Stimulated activated CD4-positive, alpha-beta T cell treated with anti-CD3 and anti-CD28 coated beads, TNF-alpha, amount 100 ng/mL, for 48 hours (primary cell): ENCODE measurements around the gene MYBPHL.
"Not testable (repeated sequence)": the region's sequence is repeated elsewhere in the genome, so short reads cannot be mapped to it uniquely, and the experiment has no call there.

Experiments used
- DNase-seq, 3 donors: peaks; one replicate each; pipeline ENCODE4 v3.0.0-alpha.2; 2020; ENCODE audit warnings: low read depth in 3 of 3

The MYBPHL gene

DNA sequence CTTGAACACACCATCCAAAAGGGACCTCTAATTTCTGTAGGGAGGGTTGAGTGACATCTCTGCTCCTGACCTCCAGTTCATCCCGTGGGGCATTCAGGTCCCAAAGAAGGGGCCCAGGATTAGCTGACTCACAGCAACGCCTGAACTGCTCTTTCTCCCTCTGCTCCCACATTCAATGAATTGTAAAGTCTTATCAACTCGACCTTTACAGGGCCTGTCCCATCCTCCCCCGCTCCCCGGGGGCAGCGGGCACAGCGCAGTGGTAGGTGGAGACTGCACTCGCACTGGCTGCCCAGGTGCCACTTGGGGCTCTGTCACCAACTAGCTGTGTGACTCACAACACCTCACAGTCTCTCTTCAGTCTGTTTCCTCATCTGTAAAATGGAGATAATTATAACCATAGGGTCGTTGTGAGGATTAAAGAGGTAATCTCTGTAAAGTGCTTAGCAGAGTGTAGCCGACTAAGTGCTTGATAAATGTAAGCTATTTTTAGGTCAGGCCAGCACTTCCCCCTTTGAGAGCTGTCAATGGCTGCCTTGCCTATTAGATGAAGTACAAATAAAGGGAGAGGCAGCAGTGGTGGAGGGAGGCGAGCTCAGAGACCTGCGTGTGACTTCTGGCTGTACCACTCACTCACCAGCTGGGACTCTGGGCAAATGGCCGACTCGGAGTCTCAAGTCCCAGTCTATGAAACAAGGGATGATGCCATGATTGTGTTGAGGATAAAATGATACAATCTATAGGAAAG is 637 bp upstream of the MYBPHL start:
- no peak for DNase-seq

GRCh38 chr1:109305991-109306390 is 820 bp downstream of the MYBPHL start:
- not testable (repeated sequence) for DNase-seq

DNA sequence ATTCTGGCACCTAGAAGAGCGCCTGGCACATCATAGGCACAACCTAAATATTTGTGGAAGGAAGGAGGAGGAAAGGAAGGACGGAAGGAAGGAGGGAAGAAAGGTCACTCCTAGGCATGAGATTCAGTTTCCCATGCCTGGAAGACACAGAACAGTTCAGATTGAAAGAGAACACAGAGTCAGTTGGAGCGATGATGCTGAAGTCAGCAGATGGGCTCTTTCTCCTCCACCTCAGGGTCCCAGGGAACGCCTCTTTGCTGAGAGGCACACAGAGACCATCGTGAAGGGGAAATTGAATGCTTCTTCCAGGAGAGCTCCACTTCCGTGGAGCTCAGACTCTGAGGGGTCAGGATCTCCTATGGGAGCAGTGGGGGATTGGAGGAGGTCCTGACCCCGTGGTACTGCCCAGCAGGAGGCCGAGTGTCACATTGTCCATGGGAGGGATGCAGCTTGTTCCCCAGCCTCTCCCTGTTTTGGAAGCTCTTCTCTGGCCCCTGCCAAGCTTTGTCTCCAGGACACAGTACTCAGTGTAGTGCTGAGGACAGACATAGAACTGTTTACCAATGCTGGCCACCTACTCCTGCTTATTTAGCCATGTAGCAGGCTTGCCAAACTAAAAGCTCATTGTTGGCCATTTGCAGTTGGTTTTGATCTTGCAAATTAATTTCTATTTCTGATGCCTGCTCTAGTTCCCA is 2.4 kb downstream of the MYBPHL start:
- DNase-seq = no peak

DNA sequence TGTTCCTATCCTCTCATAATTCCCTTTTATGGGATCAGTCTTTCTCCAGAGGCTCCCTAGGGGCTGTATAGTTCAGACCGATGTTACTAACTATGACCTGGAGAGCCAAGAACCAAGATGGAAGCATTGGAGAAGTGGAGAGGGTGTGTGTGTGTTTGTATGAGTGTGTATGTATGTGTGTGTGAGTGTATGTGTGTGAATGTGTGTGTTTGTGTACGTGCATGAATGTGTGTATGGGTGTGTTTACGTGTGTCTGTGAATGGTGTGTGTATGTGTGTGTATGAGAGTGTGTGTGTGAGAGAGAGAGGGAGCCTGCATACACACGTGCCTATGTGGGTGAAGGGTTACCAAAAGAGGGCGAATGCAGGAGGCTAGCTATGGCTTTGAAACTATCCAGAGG is 4.9 kb downstream of the MYBPHL start:
- DNase-seq = no peak

- no peak for DNase-seq
These were observed 6.1 kb downstream of the MYBPHL start for GRCh38 chr1:109300650-109301151.

DNA sequence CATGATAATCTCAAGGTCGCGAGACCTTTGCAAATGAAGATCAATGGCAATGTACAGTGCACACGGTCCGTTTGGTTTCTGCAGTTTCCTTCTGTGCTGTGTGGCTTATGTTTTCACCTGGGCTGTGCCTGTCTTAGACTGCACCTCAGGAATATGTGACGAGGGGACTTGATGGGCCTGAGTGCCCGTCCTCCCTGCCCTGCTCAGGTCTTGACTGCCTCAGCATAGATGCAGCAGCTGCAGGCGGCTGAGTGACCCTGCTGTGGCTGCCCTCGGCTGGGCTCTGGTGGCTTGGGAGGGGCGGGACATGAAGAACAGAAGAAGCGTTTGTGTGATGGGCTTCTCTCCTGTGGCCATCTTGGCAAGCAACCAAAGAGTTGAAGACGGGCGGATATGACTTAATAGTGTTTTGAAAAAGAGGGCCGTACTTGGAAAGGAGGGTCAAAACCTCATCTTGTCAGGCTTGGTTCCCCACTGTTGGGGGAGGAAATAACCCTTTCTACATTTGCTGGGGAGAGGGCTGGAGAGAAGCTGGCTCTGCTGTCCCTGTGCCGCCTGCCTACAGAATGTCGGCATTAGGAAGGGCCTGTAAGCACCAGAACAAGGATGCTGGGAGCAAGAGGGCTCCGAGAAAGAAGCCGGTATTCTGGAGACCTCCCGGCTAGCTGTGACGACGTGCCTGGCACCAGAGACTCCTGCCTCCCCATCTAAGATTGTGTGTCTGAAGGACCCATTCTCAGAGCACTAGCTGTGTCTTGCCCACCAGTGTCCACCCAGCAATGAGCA is 7.1 kb downstream of the MYBPHL start:
- DNase-seq = no peak

DNA sequence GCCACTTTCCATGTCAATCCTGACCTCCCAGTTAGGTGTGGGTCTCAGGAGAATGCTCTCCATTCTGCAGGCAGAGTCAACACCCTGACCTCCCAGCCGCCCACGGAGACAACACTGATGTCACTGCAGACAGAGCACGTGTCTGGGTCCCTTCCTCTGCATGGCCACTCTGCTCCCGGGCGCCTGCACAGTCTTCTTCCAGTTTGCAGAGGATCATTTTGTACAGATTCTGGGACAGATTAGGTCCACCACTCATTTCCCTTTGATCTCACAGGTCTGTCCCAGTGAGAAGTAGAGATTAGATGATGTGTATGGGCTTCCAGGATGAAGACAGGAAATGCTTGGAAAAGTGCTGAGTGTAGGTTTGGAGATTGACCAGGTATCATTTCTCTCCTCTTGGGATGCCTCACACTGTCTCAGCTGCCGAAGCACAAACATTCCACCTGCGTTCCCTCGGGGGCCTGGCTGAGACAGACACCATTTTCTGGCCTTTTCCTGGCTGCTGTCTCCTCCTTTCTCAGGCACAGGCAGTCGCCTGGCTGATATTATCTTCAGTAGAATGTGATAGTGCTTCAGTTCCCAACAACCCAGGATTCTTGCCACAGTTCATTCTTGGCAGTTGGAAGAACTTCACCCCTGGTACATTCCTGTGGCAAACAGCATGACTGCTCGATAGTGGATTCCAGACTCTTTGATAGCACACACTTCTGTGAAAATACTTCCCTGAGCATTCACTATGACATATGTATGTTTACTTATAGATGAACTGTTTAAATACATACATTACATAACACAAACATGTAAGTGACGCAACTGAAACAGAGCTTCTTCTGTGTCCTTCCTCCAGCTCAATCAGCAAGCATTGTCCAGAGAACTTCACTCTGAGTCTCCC is 7.9 kb downstream of the MYBPHL start:
- DNase-seq = peak in 1 of 3 donors; percentile 20

GRCh38 chr1:109296782-109297181 is 10.0 kb downstream of the MYBPHL start:
- DNase-seq = no peak

DNA sequence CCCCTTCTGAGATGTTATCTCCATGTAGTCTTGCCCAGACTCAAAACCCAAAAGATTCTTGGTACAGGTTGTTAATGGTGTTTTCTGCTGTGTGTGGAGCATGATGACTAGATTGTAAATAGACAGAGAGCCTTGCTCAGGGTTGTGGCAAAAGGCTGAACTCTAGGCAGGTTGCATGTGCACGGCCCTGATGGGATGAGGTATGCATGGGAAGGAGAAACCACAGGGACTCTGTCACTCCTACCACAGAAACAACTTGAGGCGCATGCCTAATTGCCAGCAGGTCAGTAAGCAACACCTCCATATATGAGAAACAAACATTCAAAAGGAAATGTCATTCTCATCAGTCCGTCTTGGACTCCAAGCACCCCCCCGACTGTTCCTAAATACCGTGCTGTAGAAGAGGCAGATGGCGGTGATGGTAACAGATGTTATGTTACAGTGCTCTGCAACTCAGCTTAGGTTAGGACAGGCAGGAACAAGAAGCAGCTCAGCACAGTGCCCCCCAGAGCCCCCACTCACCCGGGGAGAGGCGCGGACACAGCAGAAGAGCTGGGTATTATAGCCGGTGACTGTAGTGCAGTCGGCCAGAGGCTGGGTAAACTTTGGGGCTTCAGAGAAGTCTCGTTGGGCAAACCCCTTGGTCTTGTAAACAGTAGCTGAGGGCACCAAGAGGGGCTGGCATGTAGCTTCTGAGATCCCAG is 10.9 kb downstream of the MYBPHL start:
- DNase-seq = no peak

DNA sequence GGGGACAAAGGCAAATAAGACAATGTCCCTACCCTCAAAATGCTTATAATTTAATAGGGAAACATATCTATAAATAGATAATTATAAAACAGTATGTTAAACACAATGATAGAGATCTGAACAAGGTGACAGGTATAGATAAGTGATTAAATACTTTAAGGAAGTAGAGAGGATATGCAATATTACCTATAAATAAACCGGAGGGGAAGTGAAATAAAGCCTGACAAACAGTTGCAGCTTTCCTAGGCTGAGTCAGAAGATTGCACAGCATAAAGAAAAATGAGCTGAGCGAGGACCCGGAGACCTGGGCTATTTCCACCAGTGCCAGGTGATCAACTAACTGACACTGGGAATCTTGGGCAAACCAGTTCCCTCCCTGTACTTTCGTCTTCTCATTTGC is 12.3 kb downstream of the MYBPHL start:
- DNase-seq = no peak

DNA sequence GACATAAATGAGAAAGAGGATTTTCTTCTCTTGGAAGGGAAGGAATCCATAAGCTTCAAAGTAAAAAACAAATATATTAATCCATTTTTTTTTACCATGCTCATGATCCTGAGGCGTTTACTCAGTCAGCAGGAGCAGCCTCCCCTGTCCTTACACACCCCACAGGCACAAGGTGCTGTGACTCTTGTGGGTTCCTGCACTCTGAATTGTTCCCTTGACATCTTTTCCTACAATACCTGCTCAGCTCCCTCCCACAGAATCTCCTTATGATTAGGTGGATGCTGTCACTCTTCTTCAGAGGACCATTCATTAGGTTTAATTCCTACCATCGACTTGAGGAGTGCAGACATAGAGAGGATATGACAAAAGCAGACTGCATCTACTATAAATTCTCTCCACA is 13.8 kb downstream of the MYBPHL start:
- DNase-seq = no peak

DNA sequence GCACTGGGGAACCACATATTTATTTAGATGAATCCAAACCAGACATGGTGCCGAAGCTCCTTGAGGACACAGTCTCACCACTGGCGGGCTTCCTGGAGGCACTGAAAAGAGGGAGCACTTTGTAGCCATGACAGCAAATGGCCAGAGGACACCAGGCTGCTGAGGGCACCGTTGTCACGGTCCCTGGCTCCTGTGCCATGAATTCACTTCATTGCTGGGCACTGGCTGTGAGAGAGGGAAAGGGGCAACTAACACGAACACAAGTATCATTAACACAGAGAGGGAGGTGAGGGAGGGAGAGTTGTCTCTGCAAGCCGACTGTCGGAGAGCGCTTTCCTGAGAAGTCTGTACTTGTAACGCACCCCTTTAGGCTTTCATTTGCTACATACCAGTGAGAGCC is 14.4 kb downstream of the MYBPHL start:
- no peak for DNase-seq

DNA sequence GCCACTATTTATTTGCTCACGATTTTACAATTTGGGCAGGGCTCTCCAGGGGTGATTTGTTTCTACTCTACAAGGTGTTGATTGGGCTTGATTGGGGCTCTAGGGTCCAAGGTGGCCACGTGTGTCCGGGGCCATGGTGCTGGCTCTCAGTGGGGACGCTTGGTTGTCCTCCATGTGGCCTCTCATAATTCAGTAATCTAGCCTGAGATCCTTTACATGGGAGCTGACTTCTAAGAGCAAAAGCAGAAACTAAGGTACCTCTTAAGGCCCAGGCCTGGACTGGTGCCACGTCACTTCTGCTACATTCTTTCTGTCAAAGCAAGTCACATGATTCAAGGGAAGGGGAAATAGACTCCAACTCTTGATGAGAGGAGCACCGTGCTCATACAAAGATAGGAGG is 15.8 kb downstream of the MYBPHL start:
- DNase-seq = no peak

GRCh38 chr1:109290137-109290536 is 16.7 kb downstream of the MYBPHL start:
- DNase-seq = no peak

- not testable (repeated sequence) for DNase-seq
These were observed 20.0 kb downstream of the MYBPHL start for GRCh38 chr1:109286762-109287161.

- no peak for DNase-seq
These were observed 22.8 kb downstream of the MYBPHL start for GRCh38 chr1:109283748-109284600.

DNA sequence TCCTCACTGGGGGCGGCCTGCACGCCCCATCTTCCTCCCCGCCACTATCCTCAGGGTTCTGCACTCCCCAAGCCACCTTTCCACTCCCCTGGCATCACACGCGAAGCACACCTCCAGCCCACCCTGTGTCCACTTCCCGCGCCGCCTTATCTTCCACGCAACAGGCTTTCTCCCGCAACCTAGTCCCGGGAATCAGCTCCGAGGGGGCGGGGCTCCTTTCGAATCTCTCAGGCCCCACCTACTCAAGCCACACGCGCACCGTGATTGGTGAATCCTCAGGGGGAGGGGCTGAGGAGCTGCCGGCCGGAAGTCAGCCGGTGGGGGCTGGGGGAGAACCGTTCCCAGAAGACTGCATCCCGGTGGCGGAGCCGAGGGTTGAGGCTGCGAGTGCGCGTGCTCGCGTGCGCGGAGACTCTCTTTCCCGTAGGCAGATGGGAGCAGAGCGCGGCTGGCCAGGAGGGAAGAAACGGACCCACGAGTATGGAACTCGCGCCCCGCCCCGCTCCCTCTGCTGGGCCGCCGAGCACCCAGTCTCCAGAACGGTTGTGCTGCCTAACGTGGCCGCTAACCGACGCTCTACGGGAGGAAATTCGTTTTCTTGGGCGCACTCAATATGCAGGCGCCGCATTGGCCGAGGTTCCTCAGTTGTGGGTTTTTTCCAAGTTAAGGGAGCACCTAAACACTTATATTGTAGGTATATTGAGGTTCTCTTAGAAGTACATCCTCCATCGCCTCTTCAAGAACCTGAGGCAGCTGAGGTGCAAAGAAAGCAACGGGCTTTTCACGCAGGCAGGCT is 23.7 kb downstream of the MYBPHL start, which contains the start of gene PSRC1:
TSS of gene PSRC1 (minus strand) at position 194 of the 796 bp plus-strand sequence.
- DNase-seq = peak; percentile 79 to 91 (median 80)

- DNase-seq = no peak
These were observed 24.3 kb downstream of the MYBPHL start for GRCh38 chr1:109282497-109282951.
